Right renal cortex interstitium (tissue), 3 donors: ENCODE results near the gene EXOC1L. TPM values are rescaled to one million over a fixed set of nuclear protein-coding genes. Genes with fewer than 3 reads are reported as not detected.

ENCODE experiments used
- DNase-seq, 3 donors: peaks; one replicate each; pipeline ENCODE4 v3.0.0-alpha.2; 2013; ENCODE audit warnings: low read depth in 3 of 3, low spot score in 2 of 3
- polyA plus RNA-seq, 3 donors: library from polyadenylated mRNA; unstranded; fragments of 120-200 nt; gene quantifications; one replicate each; pipeline ENCODE4 v1.2.1, GENCODE V29; 2013; ENCODE audit not compliant: insufficient read length in 3 of 3

EXOC1L gene
- polyA plus RNA-seq, 3 donors, result not detected

GRCh38 chr4:55879224-55879623 lies 59.6 kb downstream of the EXOC1L start:
- DNase-seq, result no peak

GRCh38 chr4:55880652-55881280 lies 61.2 kb downstream of the EXOC1L start:
- DNase-seq, result no peak

DNA sequence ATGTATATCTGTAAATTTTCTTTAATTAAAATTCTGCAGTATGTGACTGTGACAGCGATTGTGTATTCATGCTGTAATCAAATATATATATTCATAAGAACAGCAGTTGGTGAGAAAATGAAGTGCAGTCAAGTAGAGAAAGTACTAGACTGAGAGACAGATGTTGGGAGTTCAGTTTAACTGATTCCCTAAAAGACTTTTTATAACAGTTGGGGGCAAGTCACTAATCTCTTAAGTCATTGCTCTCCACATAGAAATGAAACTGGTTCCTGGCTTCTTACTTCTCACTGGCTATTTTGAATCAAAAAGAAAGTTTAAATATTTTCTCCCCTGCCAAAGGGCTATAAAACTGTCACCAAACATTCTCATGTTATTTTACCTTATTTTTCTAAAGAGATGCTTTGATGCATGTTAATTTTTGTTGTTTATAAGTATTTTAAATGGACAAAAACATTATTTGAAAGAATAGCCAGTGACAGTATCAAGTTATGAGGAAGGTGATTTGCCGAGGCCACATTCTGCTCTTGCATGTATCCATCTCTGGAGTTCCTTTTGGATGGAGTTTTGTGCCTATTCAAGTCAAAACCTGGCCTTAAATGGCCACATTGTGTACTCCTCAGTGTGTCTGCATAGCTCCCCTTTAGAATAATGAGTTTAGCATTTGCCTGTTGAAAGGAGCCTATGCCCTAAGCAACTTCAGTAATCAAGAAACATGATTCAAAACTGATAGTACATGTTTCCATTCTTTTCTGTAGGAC lies 64.7 kb downstream of the EXOC1L start:
- no peak for DNase-seq

DNA sequence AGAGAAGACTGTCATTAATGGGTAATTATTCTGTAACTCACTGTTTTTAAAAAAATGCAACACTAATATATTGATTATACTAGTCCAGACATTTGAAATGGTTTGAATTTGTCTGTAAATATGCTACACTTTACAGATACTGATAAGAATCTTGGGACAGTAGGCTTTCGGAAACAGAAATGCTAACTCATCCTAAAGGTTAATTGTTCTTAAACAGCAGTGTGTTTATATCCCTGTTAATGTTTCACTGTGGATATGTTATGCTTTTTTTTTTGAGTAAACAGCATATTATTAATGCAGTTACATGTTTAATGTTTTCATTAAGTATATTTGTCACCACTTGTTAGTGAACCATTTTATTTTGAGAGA lies 65.2 kb downstream of the EXOC1L start:
- no peak for DNase-seq

Other genes with a start within 250 kb of the EXOC1L start
- not detected for gene PDCL2, start 227.5 kb upstream of the EXOC1L start, polyA plus RNA-seq
- gene NMU, start 183.5 kb upstream of the EXOC1L start, polyA plus RNA-seq, result 10 to 100 TPM in 2 of 3 donors, 1 to 10 TPM in 1; 9.1 to 10.8 (median 10.7) TPM
- 10 to 100 TPM; 40.7 to 49.9 (median 47.7) TPM for gene EXOC1, start 33.9 kb downstream of the EXOC1L start, polyA plus RNA-seq
- 10 to 100 TPM; 12.4 to 13.3 (median 13.3) TPM for gene CEP135, start 129.2 kb downstream of the EXOC1L start, polyA plus RNA-seq